DOHH2 (cell line): ENCODE results near the gene SOCS2.
A peak's percentile ranks its signal among the peaks of the same experiment; 100 is the strongest.

Source experiments
- H3F3A ChIP-seq: fragments of 200-600 bp; sonication (generic), shearing (Covaris generic); 2 replicates; pipeline ENCODE4 v1.6.0; 2016; ENCODE audit warnings: antibody characterized with exemption, mild to moderate bottlenecking; ENCODE audit not compliant: control insufficient read depth, insufficient read depth
- H3K27ac ChIP-seq: fragments of 200-600 bp; sonication (generic); 2 replicates; pipeline ENCODE4 v1.5.1; 2014; ENCODE audit warnings: low read depth, mild to moderate bottlenecking, low read length, moderate library complexity
- H3K27me3 ChIP-seq: fragments of 200-600 bp; sonication (generic); 2 replicates; pipeline ENCODE4 v1.6.1; 2014; ENCODE audit warnings: mild to moderate bottlenecking, low read length, mixed read lengths; ENCODE audit not compliant: control insufficient read depth
- H3K36me3 ChIP-seq: fragments of 200-600 bp; sonication (generic); 2 replicates; pipeline ENCODE4 v1.6.1; 2014; ENCODE audit warnings: mild to moderate bottlenecking, low read length, moderate library complexity, mixed read lengths; ENCODE audit not compliant: control insufficient read depth
- H3K4me1 ChIP-seq: fragments of 200-600 bp; sonication (generic); 2 replicates; pipeline ENCODE4 v1.6.1; 2014; ENCODE audit warnings: mild to moderate bottlenecking, low read length, mixed read lengths; ENCODE audit not compliant: control insufficient read depth
- H3K4me2 ChIP-seq: fragments of 200-600 bp; sonication (generic); 2 replicates; pipeline ENCODE4 v1.6.0; 2014; ENCODE audit warnings: mild to moderate bottlenecking, low read length, moderate library complexity
- H3K4me3 ChIP-seq: fragments of 200-600 bp; sonication (generic); 2 replicates; pipeline ENCODE4 v1.5.1; 2014; ENCODE audit warnings: mild to moderate bottlenecking, low read length, mixed read lengths
- H3K79me2 ChIP-seq: fragments of 200-600 bp; sonication (generic); 2 replicates; pipeline ENCODE4 v1.6.1; 2014; ENCODE audit warnings: mild to moderate bottlenecking, low read length, mixed read lengths; ENCODE audit not compliant: control insufficient read depth
- H3K9me2 ChIP-seq: fragments of 200-600 bp; sonication (generic); replicated peaks from 2 replicates; pipeline ENCODE4 v1.6.1; 2014; ENCODE audit warnings: mild to moderate bottlenecking, low read length, mixed read lengths; ENCODE audit not compliant: control insufficient read depth
- H3K9me3 ChIP-seq: fragments of 200-600 bp; sonication (generic); 2 replicates; pipeline ENCODE4 v1.6.1; 2014; ENCODE audit warnings: antibody characterized with exemption, low read length, mixed read lengths; ENCODE audit not compliant: control insufficient read depth, insufficient read depth
- H4K20me1 ChIP-seq: fragments of 200-600 bp; sonication (generic); 2 replicates; pipeline ENCODE4 v1.6.0; 2014; ENCODE audit warnings: low read depth, mild to moderate bottlenecking, antibody characterized with exemption, low read length, moderate library complexity; ENCODE audit not compliant: control insufficient read depth, insufficient read depth
- CTCF ChIP-seq: fragments of 200-600 bp; sonication (generic); IDR thresholded peaks from one replicate; pipeline ENCODE4 v1.5.1; 2014; ENCODE audit warnings: antibody characterized with exemption, mild to moderate bottlenecking, low read depth, low read length; ENCODE audit not compliant: poor library complexity, severe bottlenecking
- EZH2phosphoT487 ChIP-seq: fragments of 200-600 bp; sonication (generic); IDR thresholded peaks from 2 replicates; pipeline ENCODE4 v1.6.1; 2017; ENCODE audit warnings: borderline replicate concordance, mild to moderate bottlenecking, antibody characterized with exemption, low read length, moderate library complexity, mixed read lengths

Gene SOCS2

DNA sequence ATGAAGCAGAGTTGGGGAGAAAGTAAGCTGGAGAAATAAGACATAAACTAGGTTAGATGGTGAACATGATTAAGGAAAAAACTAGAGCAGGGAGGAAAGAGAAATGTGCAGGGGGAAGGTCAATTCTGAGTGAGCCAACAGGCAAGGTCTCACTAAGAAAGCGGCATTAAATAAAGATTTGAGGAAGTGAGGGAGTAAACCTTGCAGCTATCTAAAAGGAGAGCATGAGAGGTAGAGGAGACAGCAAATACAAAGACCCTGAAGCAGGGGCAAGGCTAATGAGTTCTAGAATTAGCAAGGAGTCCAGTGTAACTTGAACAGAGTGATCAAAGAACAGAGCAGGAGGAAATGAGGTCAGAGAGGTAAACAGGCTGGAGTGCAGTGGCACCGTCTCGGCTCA is 4.4 kb upstream of the SOCS2 start:
- H3K9me3 ChIP-seq = no peaks in the 10 kb centered on the region
- no peak for TF ChIP-seq CTCF
- no peak for TF ChIP-seq EZH2phosphoT487
- no peak overlapping the region for H3K4me2 ChIP-seq
- peaks cover 23% of the 10 kb centered on the region for H3K4me1 ChIP-seq
- no peaks in the 10 kb centered on the region for H3K79me2 ChIP-seq
- no peaks in the 10 kb centered on the region for H3K36me3 ChIP-seq
- no peak overlapping the region for H3K4me3 ChIP-seq
- H3F3A ChIP-seq = no peaks in the 10 kb centered on the region
- H4K20me1 ChIP-seq = peaks cover 4% of the 10 kb centered on the region; the same call in 1 of the 2 replicates
- no peaks in the 10 kb centered on the region for H3K9me2 ChIP-seq
- H3K27ac ChIP-seq = no peak overlapping the region
- H3K27me3 ChIP-seq = peaks cover 76% of the 10 kb centered on the region

- H3K27ac ChIP-seq = no peak overlapping the region
- H3K36me3 ChIP-seq = no peaks in the 10 kb centered on the region
- no peak overlapping the region for H3K4me3 ChIP-seq
- no peaks in the 10 kb centered on the region for H3K9me2 ChIP-seq
- H3F3A ChIP-seq = peaks cover 2% of the 10 kb centered on the region; the same call in 1 of the 2 replicates
- no peak for TF ChIP-seq EZH2phosphoT487
- TF ChIP-seq CTCF = no peak
- peaks cover 23% of the 10 kb centered on the region for H3K4me1 ChIP-seq
- peaks cover 4% of the 10 kb centered on the region; the same call in 1 of the 2 replicates for H4K20me1 ChIP-seq
- H3K4me2 ChIP-seq = peak overlapping the region; percentile 79; the same call in 1 of the 2 replicates
- no peaks in the 10 kb centered on the region for H3K9me3 ChIP-seq
- peaks cover 82% of the 10 kb centered on the region for H3K27me3 ChIP-seq
- H3K79me2 ChIP-seq = no peaks in the 10 kb centered on the region
Measured at GRCh38 chr12:93569301-93569655, 3.2 kb upstream of the SOCS2 start.

GRCh38 chr12:93569656-93570551 is 2.6 kb upstream of the SOCS2 start:
- Histone ChIP-seq H3K4me2 (peak overlapping the region; percentile 79), H4K20me1 (peaks cover 4% of the 10 kb centered on the region; the same call in 1 of the 2 replicates), H3K4me1 (peaks cover 23% of the 10 kb centered on the region), H3K79me2 (no peaks in the 10 kb centered on the region), H3K36me3 (no peaks in the 10 kb centered on the region), H3K27ac (no peak overlapping the region), H3K27me3 (peaks cover 88% of the 10 kb centered on the region), H3K9me3 (no peaks in the 10 kb centered on the region), H3K9me2 (no peaks in the 10 kb centered on the region), H3F3A (peaks cover 4% of the 10 kb centered on the region; the same call in 1 of the 2 replicates), H3K4me3 (peak overlapping the region; percentile 48)
- TF ChIP-seq EZH2phosphoT487 (peak; percentile 77; the same call in 1 of the 2 replicates), CTCF (peak; percentile 64)
